GM18498 (cell line): ENCODE data around the gene AQP6.
A peak's percentile ranks its signal among the peaks of the same experiment; 100 is the strongest.

Source experiments
- ATAC-seq: cut with Tn5 transposase; IDR thresholded peaks from one replicate; pipeline ENCODE4 v1.9.1; 2021; ENCODE audit warnings: mild to moderate bottlenecking, moderate library complexity; ENCODE audit not compliant: unreplicated experiment

AQP6 gene

GRCh38 chr12:49955899-49956662 is 16.7 kb upstream of the AQP6 start:
- ATAC-seq, result no peak

GRCh38 chr12:49956663-49957569 is 15.8 kb upstream of the AQP6 start:
- no peak for ATAC-seq

GRCh38 chr12:49957570-49957967 is 15.2 kb upstream of the AQP6 start:
- ATAC-seq, result no peak

GRCh38 chr12:49959685-49960473 is 12.9 kb upstream of the AQP6 start:
- ATAC-seq, result no peak

- no peak for ATAC-seq
Measured at GRCh38 chr12:49960474-49961110, 12.2 kb upstream of the AQP6 start.

- ATAC-seq, result no peak
Measured at GRCh38 chr12:49961111-49961922, 11.4 kb upstream of the AQP6 start, which contains the start of gene AQP5. TSS of gene AQP5 (plus strand) at chr12:49961872. CDS start at chr12:49962018, 146 bp downstream.

GRCh38 chr12:49961993-49962764 is 10.6 kb upstream of the AQP6 start:
- no peak for ATAC-seq

- ATAC-seq, result no peak
Measured at GRCh38 chr12:49962861-49963765, 9.6 kb upstream of the AQP6 start.

GRCh38 chr12:49963976-49964815 is 8.6 kb upstream of the AQP6 start:
- no peak for ATAC-seq

- ATAC-seq, result no peak
Measured at GRCh38 chr12:49964849-49965624, 7.7 kb upstream of the AQP6 start.

GRCh38 chr12:49965836-49966235 is 6.9 kb upstream of the AQP6 start:
- no peak for ATAC-seq

GRCh38 chr12:49966511-49967041 is 6.2 kb upstream of the AQP6 start:
- ATAC-seq, result no peak

- peak; percentile 71 for ATAC-seq
Measured at GRCh38 chr12:49967042-49967776, 5.5 kb upstream of the AQP6 start.

GRCh38 chr12:49967777-49968250 is 4.9 kb upstream of the AQP6 start:
- no peak for ATAC-seq

- no peak for ATAC-seq
Measured at GRCh38 chr12:49968471-49968870, 4.3 kb upstream of the AQP6 start.
